ENCODE measurements around the gene RHEX. TPM values are rescaled to one million over a fixed set of nuclear protein-coding genes. Genes with fewer than 3 reads are reported as not detected.

Gene RHEX
- total and polyA plus RNA-seq, 2 of the 13 experiments (the other 11 are each of a cell fraction or from before 2014, with no cell fraction given) = 1.4 to 2.7 TPM

- in situ Hi-C loops (cut with HindIII; ENCODE audit: extremely low pct_ligation_motif_present, low pct_unique_long_range_greater_than_20kb) = no loop called here
- CTCF ChIA-PET (ENCODE audit: low intra/inter-chr PET ratio, low total read pairs) = no interaction called here
- POLR2A ChIA-PET = no interaction called here
Measured at GRCh38 chr1:206110820-206111219, 57.8 kb downstream of the RHEX start.

More at GRCh38 chr1:206110820-206111219, 57.8 kb downstream of the RHEX start:
- DNase-seq (ENCODE audit: low spot score) (no peak), FAIRE-seq (no peak), ATAC-seq (no peak)
- BruUV-seq (replicated peaks) = no TSS peak
- Histone ChIP-seq H2AFZ (ENCODE audit: low read length) (no peak overlapping the region), H3K4me2 (ENCODE audit: low read depth, low read length) (no peak overlapping the region), H3K9ac (ENCODE audit: insufficient read depth, low read depth, low read length) (no peak overlapping the region), H3K27me3 (ENCODE audit: control insufficient read depth in 1 of 2, insufficient read depth in 2 of 2, low read length in 2 of 2) (no peaks in the 10 kb centered on the region; a peak in 1 of 5 replicates), H3K9me3 (ENCODE audit: low read length) (no peaks in the 10 kb centered on the region), H3K4me1 (ENCODE audit: insufficient read depth, low read length) (peaks cover 56% of the 10 kb centered on the region), H3K79me2 (ENCODE audit: insufficient read depth, low read length) (no peaks in the 10 kb centered on the region), H3K4me3 (replicated peaks in 1 of 3; ENCODE audit: insufficient read depth in 1 of 3, low read depth in 2 of 3, low read length in 3 of 3) (no peak overlapping the region), H4K20me1 (ENCODE audit: insufficient read depth, low read length) (no peaks in the 10 kb centered on the region), H3K36me3 (replicated peaks in 1 of 2; ENCODE audit: control insufficient read depth in 1 of 2, insufficient read depth in 2 of 2, low read length in 2 of 2) (no peaks in the 10 kb centered on the region), H3K27ac (ENCODE audit: extremely low read length, insufficient read depth, low read length) (no peak overlapping the region)
- TF ChIP-seq DR1 (CRISPR knock-in tag; IDR thresholded peaks at IDR 0.05) = no peak
- no peak for TF ChIP-seq MLX (CRISPR knock-in tag; IDR thresholded peaks at IDR 0.05)
- TF ChIP-seq ZFP36 (IDR thresholded peaks at IDR 0.05; ENCODE audit: borderline replicate concordance, low read depth, low read length, partially characterized antibody) = no peak
- no peak for TF ChIP-seq CHD4 (IDR thresholded peaks at IDR 0.05; ENCODE audit: borderline replicate concordance, low read length)
- no peak for TF ChIP-seq ZBTB43 (CRISPR knock-in tag; conservative IDR thresholded peaks at IDR 0.05)
- no peak for TF ChIP-seq MTF1 (CRISPR knock-in tag; IDR thresholded peaks at IDR 0.05)
- TF ChIP-seq EHMT2 (IDR thresholded peaks at IDR 0.05; ENCODE audit: borderline replicate concordance, low read depth, low read length) = no peak
- TF ChIP-seq ASH2L (IDR thresholded peaks at IDR 0.05; ENCODE audit: insufficient read length, low read depth, low read length) = no peak
- no peak for TF ChIP-seq ZNF407 (CRISPR knock-in tag; IDR thresholded peaks at IDR 0.05; ENCODE audit: not compliant biosample characterization)
- no peak for TF ChIP-seq ZNF740 (CRISPR knock-in tag; IDR thresholded peaks at IDR 0.05)
- TF ChIP-seq RFXANK (CRISPR knock-in tag; IDR thresholded peaks at IDR 0.05) = no peak
- TF ChIP-seq SRY (CRISPR knock-in tag; IDR thresholded peaks at IDR 0.05) = no peak
- no peak for TF ChIP-seq ZNF431 (CRISPR knock-in tag; IDR thresholded peaks at IDR 0.05; ENCODE audit: borderline replicate concordance, low read depth)
- TF ChIP-seq ZNF747 (CRISPR knock-in tag; IDR thresholded peaks at IDR 0.05; ENCODE audit: borderline replicate concordance) = no peak
- whole genome bisulfite sequencing (ENCODE audit: low lambda C conversion rate) = 80% methylated on average over 3 of the region's 3 CpGs
- intact Hi-C loops (cut with micrococcal nuclease; ENCODE audit: unreplicated experiment) = no loop called here

All from HepG2 (cell line).